ENCODE data around the gene ARRDC5. TPM values are rescaled to one million over a fixed set of nuclear protein-coding genes. Genes with fewer than 3 reads are reported as not detected.
A peak's percentile ranks its signal among the peaks of the same experiment; 100 is the strongest.

Gene ARRDC5
- total and polyA plus RNA-seq, 2 of the 13 experiments (the other 11 are each of a cell fraction or from before 2014, with no cell fraction given): not detected

GRCh38 chr19:4866595-4867424 lies 35.9 kb downstream of the ARRDC5 start (continued):
- TF ChIP-seq ZNF777 (CRISPR knock-in tag; IDR thresholded peaks at IDR 0.05): no peak
- no peak for TF ChIP-seq HOMEZ (CRISPR knock-in tag; IDR thresholded peaks at IDR 0.05; ENCODE audit: low read depth)
- no peak for TF ChIP-seq HNRNPLL (IDR thresholded peaks at IDR 0.05; ENCODE audit: low read depth, low read length, poor library complexity, severe bottlenecking)
- no peak for TF ChIP-seq GLI4 (CRISPR knock-in tag; IDR thresholded peaks at IDR 0.05; ENCODE audit: borderline replicate concordance)
- no peak for TF ChIP-seq PCBP1 (IDR thresholded peaks at IDR 0.05; ENCODE audit: borderline replicate concordance, low read depth, low read length)
- TF ChIP-seq DNMT1 (CRISPR knock-in tag; IDR thresholded peaks at IDR 0.05): no peak
- TF ChIP-seq CSRNP1 (CRISPR knock-in tag; IDR thresholded peaks at IDR 0.05): 0 out of 2 replicates have a peak, but pooled peaks have one; percentile 24
- TF ChIP-seq ZNF552 (CRISPR knock-in tag; IDR thresholded peaks at IDR 0.05; ENCODE audit: borderline replicate concordance): no peak
- TF ChIP-seq AHDC1 (CRISPR knock-in tag; IDR thresholded peaks at IDR 0.05; ENCODE audit: borderline replicate concordance): no peak
- no peak for TF ChIP-seq HNRNPUL1 (IDR thresholded peaks at IDR 0.05; ENCODE audit: low read depth, low read length)
- TF ChIP-seq TBP (CRISPR knock-in tag; IDR thresholded peaks at IDR 0.05): no peak
- no peak for TF ChIP-seq ZNF670 (CRISPR knock-in tag; IDR thresholded peaks at IDR 0.05; ENCODE audit: borderline replicate concordance)
- TF ChIP-seq HBP1 (CRISPR knock-in tag; IDR thresholded peaks at IDR 0.05; ENCODE audit: low read depth): 0 out of 2 replicates have a peak, but pooled peaks have one; percentile 13
- TF ChIP-seq ZFP1 (CRISPR knock-in tag; IDR thresholded peaks at IDR 0.05): no peak
- no peak for TF ChIP-seq AHR (CRISPR knock-in tag; IDR thresholded peaks at IDR 0.05)
- peak; percentile 56; the same call in 1 of the 2 replicates for TF ChIP-seq RXRB (CRISPR knock-in tag; IDR thresholded peaks at IDR 0.05; ENCODE audit: borderline replicate concordance)
- no peak for TF ChIP-seq NFKBIZ (CRISPR knock-in tag; IDR thresholded peaks at IDR 0.05)
- no peak for TF ChIP-seq JUND (CRISPR knock-in tag; IDR thresholded peaks at IDR 0.05)
